ENCODE data around the gene ITPKB.

Gene ITPKB

DNA sequence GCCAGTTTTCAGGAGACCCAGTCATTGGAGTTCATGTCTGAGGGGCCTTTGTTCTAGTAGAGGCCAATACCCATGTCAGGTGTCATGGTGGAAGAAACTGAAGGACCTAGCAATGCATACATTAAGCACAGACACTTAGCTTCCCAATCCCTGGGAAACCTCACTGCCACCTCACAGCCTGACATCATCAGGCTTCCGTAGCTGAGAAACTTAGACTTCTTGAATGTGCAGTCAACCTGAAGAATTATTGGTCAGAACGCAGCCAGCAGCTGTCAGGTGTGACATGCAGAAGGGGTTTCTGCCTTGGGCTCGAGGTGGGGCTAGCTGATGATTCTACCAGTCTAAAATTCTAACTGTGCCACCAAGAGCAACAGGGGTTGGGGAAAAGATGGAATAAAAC is 1.9 kb upstream of the ITPKB start:
- H3K4me3 ChIP-seq (ENCODE audit: low read length), result no peak overlapping the region
- TF ChIP-seq ZNF274 (IDR thresholded peaks at IDR 0.05; ENCODE audit: low read depth, low read length), result no peak

DNA sequence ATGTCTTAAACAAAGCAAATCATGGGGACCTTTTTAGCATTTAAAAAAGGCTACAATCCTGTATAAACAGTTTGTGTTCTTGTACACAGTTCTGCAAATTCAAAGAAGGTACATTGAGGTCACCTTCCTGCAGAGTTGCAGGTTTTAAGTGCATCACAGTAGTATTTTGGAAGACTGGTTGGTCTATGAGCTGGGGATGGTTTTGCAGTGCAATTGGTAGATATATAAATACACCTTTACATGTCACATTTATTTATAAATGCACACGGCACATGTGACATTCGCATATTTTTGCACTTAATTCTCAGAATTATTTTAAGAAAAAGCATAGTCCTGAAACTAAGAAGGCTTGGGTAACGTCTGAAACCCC is 599 bp upstream of the ITPKB start:
- H3K4me3 ChIP-seq (ENCODE audit: low read length), result no peak overlapping the region; the same call in 1 of the 2 replicates
- TF ChIP-seq ZNF274 (IDR thresholded peaks at IDR 0.05; ENCODE audit: low read depth, low read length), result no peak

DNA sequence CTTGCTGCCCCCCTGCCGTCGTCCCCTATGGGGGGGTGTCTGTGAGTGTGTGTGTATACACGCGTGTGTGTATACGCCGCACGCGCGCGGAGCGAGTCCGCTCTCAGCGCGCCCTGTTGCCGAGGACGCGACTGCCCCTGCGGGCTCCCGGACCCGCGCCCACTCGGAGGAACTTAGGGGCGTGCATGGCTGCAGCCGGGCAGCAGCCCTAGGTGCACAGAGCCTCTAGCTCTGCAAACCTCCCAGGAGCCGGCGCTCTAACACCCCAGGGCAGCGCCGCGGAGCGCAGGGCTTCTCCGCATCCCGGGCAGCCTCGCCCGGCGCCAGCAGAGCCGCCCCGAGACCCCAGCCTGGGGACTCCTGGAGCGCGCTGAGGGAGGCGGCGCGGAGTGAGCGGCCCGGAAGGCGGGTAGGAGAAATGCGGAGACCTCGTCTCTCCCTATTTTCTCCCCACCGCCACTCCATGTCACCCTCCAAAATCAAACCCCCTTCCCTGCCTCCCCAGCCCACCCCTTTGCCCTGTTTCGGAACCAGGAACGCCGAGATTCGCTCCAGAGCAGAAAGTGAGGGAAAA is 574 bp downstream of the ITPKB start:
- H3K4me3 ChIP-seq (ENCODE audit: low read length), result peak overlapping the region; percentile 84

DNA sequence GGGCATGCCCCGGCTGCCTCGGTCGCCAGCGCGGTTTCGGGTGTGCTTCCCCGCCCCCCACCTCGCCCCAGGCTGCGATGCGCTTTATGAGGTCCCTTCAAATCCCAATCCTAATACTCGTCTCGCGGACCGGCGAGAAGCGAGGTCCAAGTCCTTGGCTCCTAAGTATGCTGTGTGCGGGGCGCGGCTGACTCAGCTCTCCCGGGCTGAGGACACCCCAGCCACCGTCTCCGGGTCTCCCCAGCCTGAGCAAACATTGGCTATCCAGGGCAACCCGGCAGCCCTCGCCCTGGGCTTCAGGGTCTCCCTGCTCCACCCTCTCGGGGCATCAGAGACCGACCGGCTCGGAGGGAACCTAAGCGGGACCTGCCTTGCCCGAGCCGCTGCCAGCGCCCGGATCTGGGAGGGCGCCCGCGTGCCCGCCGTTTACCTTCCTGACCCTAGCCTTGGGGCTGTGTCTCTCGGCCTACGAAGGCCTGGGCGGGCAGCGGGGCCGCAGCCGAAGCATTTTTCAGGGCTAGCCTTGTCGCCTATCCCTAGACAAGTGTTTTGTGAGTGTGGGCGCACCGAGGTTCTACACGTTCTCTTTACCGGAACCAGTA is 1.2 kb downstream of the ITPKB start:
- peak overlapping the region; percentile 84 for H3K4me3 ChIP-seq (ENCODE audit: low read length)
- TF ChIP-seq ZNF274 (IDR thresholded peaks at IDR 0.05; ENCODE audit: low read depth, low read length), result no peak

More for the DNA sequence above, 574 bp downstream of the ITPKB start:
- TF ChIP-seq ZNF274 (IDR thresholded peaks at IDR 0.05; ENCODE audit: low read depth, low read length), result no peak

DNA sequence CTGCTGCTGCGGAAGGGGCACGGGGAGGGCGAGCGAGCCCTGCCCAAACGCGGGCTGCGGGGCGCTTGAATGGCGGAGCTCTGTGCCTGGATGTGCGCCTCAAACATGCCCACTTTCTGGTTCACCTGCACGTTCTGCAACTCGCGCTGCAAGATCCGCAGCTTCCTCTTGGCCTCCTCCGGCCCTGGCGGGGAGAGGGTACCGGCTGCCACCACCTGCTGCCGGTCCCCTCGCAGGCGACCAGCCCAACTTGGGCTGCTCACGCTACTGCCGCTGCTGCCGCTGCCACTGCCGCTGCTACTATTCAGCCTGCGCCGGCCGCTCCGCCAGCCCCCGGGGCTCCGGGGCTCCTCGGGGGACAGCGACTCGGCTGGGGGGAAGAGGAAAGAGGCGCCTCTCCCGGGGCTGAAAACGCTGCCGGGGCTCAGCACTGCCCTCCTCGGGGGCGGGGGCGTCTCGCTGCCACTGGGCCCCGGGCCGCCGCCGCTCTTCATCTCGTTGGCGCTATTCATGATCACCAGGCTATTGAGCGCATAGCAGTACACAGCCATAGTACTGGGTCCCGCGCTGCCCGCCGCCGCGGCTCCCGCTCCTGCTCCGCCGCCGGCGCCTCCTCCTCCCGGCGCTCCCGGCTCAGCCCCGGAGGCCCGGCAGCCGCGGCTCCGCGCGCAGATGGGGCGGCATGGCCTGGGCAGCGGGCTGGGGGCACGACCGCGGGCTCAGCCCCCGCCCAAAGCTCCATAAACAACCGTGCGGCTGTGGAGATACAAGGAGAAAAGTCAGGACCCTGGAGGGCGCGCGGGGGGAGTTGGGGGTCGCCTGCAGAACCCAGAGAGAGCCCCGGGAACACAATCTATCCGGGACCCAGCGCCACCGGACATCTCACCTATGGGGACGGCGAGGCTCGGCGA is 1.9 kb downstream of the ITPKB start:
- peak overlapping the region; percentile 84 for H3K4me3 ChIP-seq (ENCODE audit: low read length)
- TF ChIP-seq ZNF274 (IDR thresholded peaks at IDR 0.05; ENCODE audit: low read depth, low read length), result no peak

DNA sequence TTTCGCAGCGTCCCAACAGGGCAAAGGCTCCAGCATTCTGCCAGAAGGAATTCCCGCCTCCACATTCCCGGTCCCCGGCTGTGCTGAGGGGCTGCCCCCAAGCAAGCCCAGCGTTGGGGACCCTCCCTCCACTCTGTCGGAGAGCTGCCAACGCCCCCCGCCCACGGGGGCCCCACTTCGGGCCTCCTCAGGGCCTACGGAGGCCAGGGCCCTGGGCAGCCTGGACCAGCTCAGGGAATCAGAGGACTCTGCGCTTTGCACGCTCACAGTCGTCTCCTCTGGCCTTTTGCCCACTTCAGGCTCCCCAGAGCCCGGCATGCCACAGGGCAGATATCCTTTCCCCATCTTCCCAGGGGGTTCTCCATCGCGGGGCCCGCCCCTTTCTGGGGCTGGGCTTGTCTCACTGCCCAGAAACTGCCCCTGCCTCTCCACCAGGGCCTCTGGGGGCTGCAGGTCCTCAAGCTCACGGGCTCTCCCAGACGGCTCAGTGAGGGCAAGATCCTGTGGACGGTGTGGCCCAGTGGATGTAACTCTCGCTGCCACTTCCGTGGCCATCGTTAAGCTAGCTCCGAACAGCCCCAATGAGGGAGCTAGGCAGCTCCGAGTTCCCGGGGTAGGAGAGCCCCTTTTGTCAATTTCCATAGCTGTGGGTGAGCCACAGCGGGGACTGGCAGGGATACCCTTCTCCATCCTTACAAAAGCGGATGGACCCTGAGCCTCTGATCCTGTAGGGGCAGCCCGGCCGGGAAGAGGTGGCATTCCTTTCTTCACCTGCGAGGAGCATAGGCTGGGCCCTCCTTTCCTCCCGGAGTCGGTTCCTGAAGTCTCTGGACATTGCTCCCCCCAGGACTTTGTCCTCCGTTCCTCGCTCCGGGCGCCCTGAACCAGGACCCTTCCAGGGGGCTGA is 2.8 kb downstream of the ITPKB start:
- peak overlapping the region; percentile 84; the same call in 1 of the 2 replicates for H3K4me3 ChIP-seq (ENCODE audit: low read length)
- TF ChIP-seq ZNF274 (IDR thresholded peaks at IDR 0.05; ENCODE audit: low read depth, low read length), result no peak

DNA sequence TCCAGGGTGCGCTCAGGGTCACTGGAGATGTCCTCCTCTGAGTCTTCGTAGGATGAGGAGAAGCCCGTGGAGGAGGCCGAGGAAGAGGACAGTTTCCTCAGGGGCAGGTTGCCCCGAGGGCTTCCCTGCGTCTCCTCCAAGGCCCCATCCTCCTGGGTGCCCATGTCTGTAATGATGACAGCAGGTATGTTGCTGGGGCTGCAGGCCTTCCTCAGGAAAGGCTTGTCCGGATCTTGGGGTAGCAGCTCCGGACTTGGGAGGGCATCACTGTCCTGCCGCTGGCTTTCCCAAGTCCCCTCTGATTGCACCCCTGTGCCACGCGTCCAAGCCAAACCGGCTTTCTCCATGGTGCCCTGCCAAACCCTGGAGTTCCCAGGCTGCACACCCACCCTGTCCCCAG is 3.5 kb downstream of the ITPKB start:
- H3K4me3 ChIP-seq (ENCODE audit: low read length), result peak overlapping the region; percentile 62; the same call in 1 of the 2 replicates
- TF ChIP-seq ZNF274 (IDR thresholded peaks at IDR 0.05; ENCODE audit: low read depth, low read length), result no peak

DNA sequence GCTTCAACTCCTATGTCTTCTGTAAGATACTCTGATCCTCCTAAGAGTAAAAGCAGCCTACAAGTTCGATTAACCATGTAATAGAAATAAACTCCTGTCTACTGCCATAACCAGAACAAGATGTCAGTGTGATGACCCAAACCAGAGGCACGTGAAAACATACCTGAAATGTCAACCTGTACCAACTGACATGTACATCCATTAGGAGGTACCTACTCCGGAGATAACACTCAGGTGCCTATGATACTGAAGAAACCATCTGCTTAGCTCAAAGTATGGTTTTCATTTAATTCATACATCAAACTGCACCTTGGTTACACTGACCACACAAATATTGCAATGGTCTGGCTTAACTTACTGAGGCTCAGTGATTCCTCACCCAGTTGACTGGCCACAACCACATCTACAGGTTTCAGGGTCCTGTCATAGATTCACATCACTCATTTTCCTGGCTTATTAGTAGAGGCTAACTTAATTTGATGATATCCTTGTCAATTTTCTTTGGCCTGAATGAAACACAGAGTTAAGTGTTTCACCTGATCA is 4.4 kb downstream of the ITPKB start:
- peak overlapping the region; percentile 62 for H3K4me3 ChIP-seq (ENCODE audit: low read length)
- TF ChIP-seq ZNF274 (IDR thresholded peaks at IDR 0.05; ENCODE audit: low read depth, low read length), result no peak

DNA sequence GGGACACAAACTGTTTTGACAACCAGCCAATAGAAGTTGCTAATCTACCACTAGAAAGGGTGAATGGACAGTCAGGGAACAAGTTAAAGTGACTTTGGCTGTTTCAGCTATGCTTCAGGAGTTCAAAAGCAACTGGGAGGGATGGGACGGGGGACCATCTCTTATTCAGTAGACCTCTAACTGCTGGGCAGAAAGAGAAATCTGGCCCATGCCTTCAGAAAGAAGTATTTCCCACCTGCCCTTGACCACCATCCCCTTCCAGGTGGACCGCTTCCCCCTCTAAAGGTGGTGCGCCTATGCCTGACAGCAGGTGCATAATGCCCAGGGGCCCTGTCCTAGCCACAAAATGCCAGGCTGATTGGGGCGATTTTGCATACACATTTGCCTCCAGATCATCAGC is 5.2 kb downstream of the ITPKB start:
- peak overlapping the region; percentile 62 for H3K4me3 ChIP-seq (ENCODE audit: low read length)
- no peak for TF ChIP-seq ZNF274 (IDR thresholded peaks at IDR 0.05; ENCODE audit: low read depth, low read length)

DNA sequence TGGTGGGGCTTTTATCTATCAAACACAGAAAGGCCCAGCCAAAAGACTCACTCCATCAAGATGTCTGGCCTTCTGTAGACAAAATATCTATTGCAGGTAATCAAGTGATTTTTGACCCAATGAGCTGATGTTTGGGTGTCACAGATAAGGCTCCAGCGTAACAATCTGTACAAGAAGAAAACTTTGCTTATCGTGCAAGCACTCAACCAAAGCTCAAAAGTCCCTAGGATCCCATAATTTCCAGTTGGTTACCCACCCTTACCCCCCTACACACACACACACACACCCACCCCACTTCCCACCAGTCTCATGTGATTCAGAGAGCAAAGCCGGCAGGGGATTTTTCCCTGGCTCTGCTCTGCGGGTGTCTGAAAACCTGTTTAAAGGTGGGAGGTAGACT is 5.8 kb downstream of the ITPKB start:
- peak overlapping the region; percentile 62; the same call in 1 of the 2 replicates for H3K4me3 ChIP-seq (ENCODE audit: low read length)
- TF ChIP-seq ZNF274 (IDR thresholded peaks at IDR 0.05; ENCODE audit: low read depth, low read length), result no peak

DNA sequence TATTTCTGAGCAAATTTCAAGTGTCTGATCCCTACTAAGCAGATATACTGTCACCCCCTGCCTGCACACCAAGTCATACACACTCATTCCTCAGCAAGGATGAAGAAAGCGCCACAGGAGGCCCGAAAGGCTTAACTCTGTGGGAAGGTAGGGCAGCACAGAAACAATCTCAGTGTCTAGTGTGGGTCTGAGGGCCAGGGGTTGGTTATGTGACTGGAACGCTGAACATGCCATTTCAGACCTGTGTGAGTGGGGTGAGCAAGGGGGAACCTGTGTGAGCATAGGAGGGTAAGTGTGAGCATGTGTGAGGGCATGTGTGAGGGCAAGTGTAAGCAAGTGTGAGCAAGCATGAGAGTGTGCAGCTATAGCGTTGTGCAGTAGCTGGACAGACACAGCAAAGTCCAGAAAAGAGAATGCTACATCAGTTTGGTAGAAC is 6.2 kb downstream of the ITPKB start:
- TF ChIP-seq ZNF274 (IDR thresholded peaks at IDR 0.05; ENCODE audit: low read depth, low read length), result no peak
- peak overlapping the region; percentile 62 for H3K4me3 ChIP-seq (ENCODE audit: low read length)

DNA sequence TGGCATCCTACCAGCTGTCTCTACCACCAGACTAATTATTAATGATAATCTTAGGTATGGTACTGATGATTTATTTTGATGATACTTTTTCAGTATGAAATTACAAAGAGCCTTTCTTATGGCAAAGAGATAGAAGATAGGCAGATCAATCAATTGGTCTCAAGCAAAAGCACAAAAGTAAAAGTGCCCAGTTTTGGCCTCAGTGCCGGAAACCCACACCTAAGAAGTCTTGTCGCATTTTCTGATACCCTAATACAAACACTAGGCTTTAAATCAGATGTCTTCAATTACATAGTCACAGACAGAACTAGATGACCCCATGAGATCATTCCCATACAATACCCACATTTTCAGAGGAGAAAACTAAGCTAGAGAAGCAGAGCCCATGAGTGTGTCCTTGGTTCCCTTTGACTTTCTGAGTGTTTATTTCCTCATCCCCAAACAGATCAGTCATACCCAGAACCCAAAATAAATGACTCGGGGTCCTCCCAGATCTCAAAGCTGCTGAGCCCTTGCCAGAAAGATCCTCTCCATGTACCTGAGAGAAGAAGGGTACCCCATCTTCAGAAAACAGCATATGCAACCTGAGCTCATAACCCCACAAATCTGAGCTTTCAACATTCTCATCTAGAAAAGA is 7.7 kb downstream of the ITPKB start:
- peak overlapping the region; percentile 32 for H3K4me3 ChIP-seq (ENCODE audit: low read length)
- no peak for TF ChIP-seq ZNF274 (IDR thresholded peaks at IDR 0.05; ENCODE audit: low read depth, low read length)

DNA sequence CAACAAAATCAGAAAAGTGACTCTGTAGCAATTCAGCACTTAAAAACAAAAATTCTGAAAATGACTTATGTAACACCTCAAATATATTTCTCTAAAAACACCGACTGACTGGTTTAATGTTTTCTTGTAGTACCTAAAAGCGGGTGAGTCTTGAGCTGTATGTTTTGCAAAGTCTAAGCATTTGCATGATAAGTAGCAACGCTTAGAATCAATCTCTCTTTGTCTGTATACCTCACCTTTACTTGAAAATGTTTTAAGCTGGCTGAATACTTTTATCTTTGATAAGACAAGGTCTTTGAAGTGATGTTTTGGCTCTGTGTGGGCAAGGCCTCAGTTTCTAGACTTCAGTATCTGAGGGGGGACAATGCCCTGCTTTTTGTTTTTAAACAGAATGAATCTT is 8.2 kb downstream of the ITPKB start:
- no peak overlapping the region for H3K4me3 ChIP-seq (ENCODE audit: low read length)

More for the DNA sequence above, 8.2 kb downstream of the ITPKB start:
- TF ChIP-seq ZNF274 (IDR thresholded peaks at IDR 0.05; ENCODE audit: low read depth, low read length), result no peak
